HG02852 (cell line): ENCODE measurements around the gene STIL.

Source experiments
- ATAC-seq: cut with Tn5 transposase; IDR thresholded peaks from one replicate; pipeline ENCODE4 v1.9.1; 2021; ENCODE audit warnings: mild to moderate bottlenecking, moderate library complexity; ENCODE audit not compliant: unreplicated experiment

Gene STIL

GRCh38 chr1:47238935-47239592, 74.9 kb downstream of the STIL start:
- ATAC-seq, result no peak

GRCh38 chr1:47235806-47236205, 78.1 kb downstream of the STIL start:
- no peak for ATAC-seq

- ATAC-seq, result no peak
Observed at GRCh38 chr1:47235241-47235681, 78.7 kb downstream of the STIL start.

GRCh38 chr1:47233186-47233585, 80.8 kb downstream of the STIL start:
- ATAC-seq, result no peak

- no peak for ATAC-seq
Observed at GRCh38 chr1:47232187-47232874, 81.6 kb downstream of the STIL start, which contains the start of gene TAL1. Gene TAL1 (minus strand): TSS chr1:47232225. CDS start chr1:47225888, 6,337 bp downstream.

GRCh38 chr1:47231301-47232186, 82.4 kb downstream of the STIL start:
- no peak for ATAC-seq

- no peak for ATAC-seq
Observed at GRCh38 chr1:47230692-47231300, 83.2 kb downstream of the STIL start.

GRCh38 chr1:47229886-47230691, 83.9 kb downstream of the STIL start:
- no peak for ATAC-seq

GRCh38 chr1:47229031-47229885, 84.7 kb downstream of the STIL start:
- ATAC-seq, result no peak

GRCh38 chr1:47228644-47229030, 85.3 kb downstream of the STIL start:
- no peak for ATAC-seq

GRCh38 chr1:47227341-47228232, 86.4 kb downstream of the STIL start:
- no peak for ATAC-seq

- no peak for ATAC-seq
Observed at GRCh38 chr1:47226839-47227215, 87.1 kb downstream of the STIL start.

GRCh38 chr1:47226121-47226838, 87.7 kb downstream of the STIL start:
- ATAC-seq, result no peak

GRCh38 chr1:47225430-47226100, 88.4 kb downstream of the STIL start:
- ATAC-seq, result no peak

- ATAC-seq, result no peak
Observed at GRCh38 chr1:47224676-47225399, 89.1 kb downstream of the STIL start.

- no peak for ATAC-seq
Observed at GRCh38 chr1:47223921-47224675, 89.8 kb downstream of the STIL start.
